ENCODE measurements around the gene PROSER3. TPM values are rescaled to one million over a fixed set of nuclear protein-coding genes. Genes with fewer than 3 reads are reported as not detected.
A peak's percentile ranks its signal among the peaks of the same experiment; 100 is the strongest.

Gene PROSER3
- total and polyA plus RNA-seq, 4 donors, result 10.0 to 32.2 (median 12.1) TPM

DNA sequence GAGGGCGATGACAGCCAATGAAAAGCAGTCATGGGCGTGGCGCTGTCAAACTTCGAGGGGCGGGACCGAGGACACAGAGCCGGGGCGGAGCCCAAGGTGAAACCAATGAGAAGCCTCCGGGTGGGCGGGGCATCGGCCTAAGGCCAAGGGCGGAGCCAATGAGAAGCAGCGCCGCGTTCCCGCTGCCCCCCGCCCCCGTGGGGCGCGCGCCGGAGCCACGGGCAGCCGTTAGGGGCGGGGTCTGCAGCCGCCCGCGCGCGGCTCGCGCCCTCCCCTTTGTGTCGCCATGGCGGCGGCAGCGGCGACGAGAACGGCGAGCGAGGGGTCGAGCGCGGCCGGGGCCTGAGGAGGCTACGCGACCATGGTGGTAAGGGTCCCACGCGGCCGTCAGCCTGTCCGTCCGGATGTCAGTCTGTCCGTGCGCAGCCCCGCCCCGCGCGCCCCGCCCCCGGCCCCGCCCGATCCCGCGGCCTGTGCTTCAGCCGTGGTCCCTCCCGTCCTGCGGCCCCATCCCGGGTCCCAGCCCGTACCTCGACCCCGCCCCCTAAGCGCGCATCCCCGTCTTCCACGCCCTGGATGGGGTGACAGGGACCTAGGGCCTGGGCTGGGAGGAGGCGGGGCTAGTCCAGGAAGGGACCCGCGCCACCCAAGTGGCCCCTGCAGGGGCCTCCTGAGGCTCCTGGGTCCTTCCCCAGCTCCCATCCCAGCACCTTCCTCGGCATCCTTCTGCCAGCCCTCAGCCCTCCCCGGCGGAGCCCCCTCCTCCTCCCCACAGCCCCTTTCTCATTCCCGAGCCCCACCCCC lies 17.5 kb downstream of the PROSER3 start, which contains the start of gene ARHGAP33:
Gene ARHGAP33, plus strand, starts transcription at position 267 of the 804 bp plus-strand sequence. Its CDS starts 95 bp downstream, at position 362.
- H3K27me3 ChIP-seq (ENCODE audit: control insufficient read depth in 3 of 3, insufficient read depth in 3 of 3, low read length in 2 of 3), result no peaks in the 10 kb centered on the region
- H3K36me3 ChIP-seq (ENCODE audit: control insufficient read depth in 4 of 4, insufficient read depth in 4 of 4, low read length in 4 of 4), result peaks cover 0 to 12% (median 5%) of the 10 kb centered on the region in 4 donors
- peak; percentile 99 for ATAC-seq (ENCODE audit: insufficient read depth, low FRiP score)
- peak; percentile 99 for DNase-seq
- TF ChIP-seq, protein P1, sequence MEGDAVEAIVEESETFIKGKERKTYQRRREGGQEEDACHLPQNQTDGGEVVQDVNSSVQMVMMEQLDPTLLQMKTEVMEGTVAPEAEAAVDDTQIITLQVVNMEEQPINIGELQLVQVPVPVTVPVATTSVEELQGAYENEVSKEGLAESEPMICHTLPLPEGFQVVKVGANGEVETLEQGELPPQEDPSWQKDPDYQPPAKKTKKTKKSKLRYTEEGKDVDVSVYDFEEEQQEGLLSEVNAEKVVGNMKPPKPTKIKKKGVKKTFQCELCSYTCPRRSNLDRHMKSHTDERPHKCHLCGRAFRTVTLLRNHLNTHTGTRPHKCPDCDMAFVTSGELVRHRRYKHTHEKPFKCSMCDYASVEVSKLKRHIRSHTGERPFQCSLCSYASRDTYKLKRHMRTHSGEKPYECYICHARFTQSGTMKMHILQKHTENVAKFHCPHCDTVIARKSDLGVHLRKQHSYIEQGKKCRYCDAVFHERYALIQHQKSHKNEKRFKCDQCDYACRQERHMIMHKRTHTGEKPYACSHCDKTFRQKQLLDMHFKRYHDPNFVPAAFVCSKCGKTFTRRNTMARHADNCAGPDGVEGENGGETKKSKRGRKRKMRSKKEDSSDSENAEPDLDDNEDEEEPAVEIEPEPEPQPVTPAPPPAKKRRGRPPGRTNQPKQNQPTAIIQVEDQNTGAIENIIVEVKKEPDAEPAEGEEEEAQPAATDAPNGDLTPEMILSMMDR (IDR thresholded peaks at IDR 0.05; ENCODE audit: control extremely low read depth, extremely low read depth), result no peak
- H3K9ac ChIP-seq (ENCODE audit: insufficient read depth in 1 of 2, low read length in 2 of 2), result peak within 1 kb of the TSS in 1 of 2 donors; percentile 61
- H3K4me1 ChIP-seq (ENCODE audit: control insufficient read depth in 5 of 5, insufficient read depth in 5 of 5, low read length in 5 of 5), result peaks cover 0 to 20% (median 6%) of the 10 kb centered on the region in 5 donors
- no peak within 1 kb of the TSS for H3K27ac ChIP-seq (ENCODE audit: low read depth in 1 of 2, low read length in 1 of 2)
- H3K9me3 ChIP-seq (ENCODE audit: control insufficient read depth in 4 of 4, insufficient read depth in 3 of 4, low read length in 3 of 4), result no peaks in the 10 kb centered on the region
- peak within 1 kb of the TSS; percentile 61 for H3K4me3 ChIP-seq
- 0 to 1% methylated on average over 44 to 82 of the region's 82 CpGs for WGBS, 2 donors

DNA sequence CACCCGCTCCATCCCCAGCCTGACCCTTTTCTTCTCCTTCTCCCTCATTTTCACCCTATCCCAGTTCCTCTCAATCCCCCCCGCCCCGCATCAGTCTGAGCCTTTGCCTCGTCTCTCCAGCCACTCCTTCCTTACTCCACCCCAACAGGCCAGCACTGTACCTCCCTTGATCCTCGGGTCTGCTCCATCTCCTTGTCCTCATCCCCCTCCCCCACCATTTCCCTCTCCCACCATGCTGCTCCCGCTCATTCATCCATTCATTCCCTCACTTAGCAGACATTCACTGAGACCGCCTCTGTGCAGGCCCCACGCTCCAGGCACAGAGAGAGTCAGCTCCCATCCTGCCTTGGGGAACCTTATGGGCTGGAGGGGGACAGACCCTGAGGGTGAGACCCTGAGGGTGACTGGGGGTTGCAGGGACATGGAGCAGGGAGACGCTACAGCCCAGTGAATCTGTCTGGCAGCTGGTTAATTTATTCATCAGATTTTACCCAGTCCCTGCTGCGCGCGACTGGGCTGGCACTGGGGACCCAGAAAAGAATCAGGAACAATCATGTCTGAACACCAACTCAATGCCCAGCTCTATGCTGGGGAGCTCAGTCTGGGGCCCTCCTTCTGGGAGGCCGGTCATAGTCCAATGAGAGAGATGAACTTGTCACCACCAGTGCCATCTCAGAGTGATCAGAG lies 18.3 kb downstream of the PROSER3 start:
- no peaks in the 10 kb centered on the region for H3K27me3 ChIP-seq (ENCODE audit: control insufficient read depth in 3 of 3, insufficient read depth in 3 of 3, low read length in 2 of 3)
- peaks cover 0 to 15% (median 9%) of the 10 kb centered on the region in 4 donors for H3K36me3 ChIP-seq (ENCODE audit: control insufficient read depth in 4 of 4, insufficient read depth in 4 of 4, low read length in 4 of 4)
- DNase-seq (peak in 1 of 3 donors; percentile 10), ATAC-seq (ENCODE audit: insufficient read depth, low FRiP score) (no peak)
- H3K27ac ChIP-seq (ENCODE audit: low read depth in 1 of 2, low read length in 1 of 2), result peak overlapping the region in 1 of 2 donors; percentile 18
- no peak overlapping the region for H3K4me3 ChIP-seq
- TF ChIP-seq, protein P1 (IDR thresholded peaks at IDR 0.05; ENCODE audit: control extremely low read depth, extremely low read depth), result no peak
- peak overlapping the region in 1 of 2 donors; percentile 61 for H3K9ac ChIP-seq (ENCODE audit: insufficient read depth in 1 of 2, low read length in 2 of 2)
- no peaks in the 10 kb centered on the region for H3K9me3 ChIP-seq (ENCODE audit: control insufficient read depth in 4 of 4, insufficient read depth in 3 of 4, low read length in 3 of 4)
- H3K4me1 ChIP-seq (ENCODE audit: control insufficient read depth in 5 of 5, insufficient read depth in 5 of 5, low read length in 5 of 5), result peaks cover 0 to 20% (median 6%) of the 10 kb centered on the region in 5 donors
- 61% methylated on average over 13 of the region's 13 CpGs for WGBS, 2 donors

DNA sequence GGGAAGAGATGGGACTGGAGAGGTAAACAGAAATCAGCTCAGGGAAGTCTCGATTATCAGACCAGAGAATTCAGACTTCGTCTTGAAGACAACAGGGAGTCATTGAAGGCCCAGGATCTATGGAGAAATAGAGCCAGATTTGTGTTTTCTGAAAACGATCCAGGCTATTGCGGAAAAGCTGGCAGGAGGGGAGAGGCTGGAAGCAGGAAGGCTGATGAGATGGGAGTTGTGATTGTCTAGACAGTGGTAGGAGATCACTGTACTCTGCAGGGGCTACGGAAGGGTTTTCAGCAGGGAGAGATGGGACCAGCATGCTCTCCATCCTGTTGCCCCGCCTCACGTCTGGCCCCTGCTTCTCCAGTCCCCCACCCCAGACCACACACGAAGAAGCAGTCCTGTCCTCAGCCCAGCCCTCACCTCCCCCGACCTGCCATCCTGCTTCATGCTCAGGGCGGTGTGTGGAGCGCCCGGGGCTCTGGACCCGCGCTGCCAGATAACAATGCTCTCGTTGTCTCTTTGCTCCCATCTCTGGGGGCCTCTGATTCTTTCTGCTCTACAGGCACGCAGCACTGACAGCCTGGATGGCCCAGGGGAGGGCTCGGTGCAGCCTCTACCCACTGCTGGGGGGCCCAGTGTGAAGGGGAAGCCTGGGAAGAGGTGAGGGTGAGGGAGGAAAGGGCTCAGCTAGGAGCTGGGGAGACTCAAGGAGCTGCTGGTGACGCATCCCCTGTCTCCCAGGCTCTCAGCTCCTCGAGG lies 19.3 kb downstream of the PROSER3 start:
- TF ChIP-seq, protein P1 (IDR thresholded peaks at IDR 0.05; ENCODE audit: control extremely low read depth, extremely low read depth), result no peak
- Histone ChIP-seq H3K36me3 (ENCODE audit: control insufficient read depth in 4 of 4, insufficient read depth in 4 of 4, low read length in 4 of 4) (peaks cover 0 to 24% (median 16%) of the 10 kb centered on the region in 4 donors), H3K4me3 (no peak overlapping the region), H3K9me3 (ENCODE audit: control insufficient read depth in 4 of 4, insufficient read depth in 3 of 4, low read length in 3 of 4) (no peaks in the 10 kb centered on the region), H3K9ac (ENCODE audit: insufficient read depth in 1 of 2, low read length in 2 of 2) (peak overlapping the region in 1 of 2 donors; percentile 61), H3K4me1 (ENCODE audit: control insufficient read depth in 5 of 5, insufficient read depth in 5 of 5, low read length in 5 of 5) (peaks cover 0 to 20% (median 6%) of the 10 kb centered on the region in 5 donors), H3K27ac (ENCODE audit: low read depth in 1 of 2, low read length in 1 of 2) (no peak overlapping the region), H3K27me3 (ENCODE audit: control insufficient read depth in 3 of 3, insufficient read depth in 3 of 3, low read length in 2 of 3) (no peaks in the 10 kb centered on the region)
- ATAC-seq (ENCODE audit: insufficient read depth, low FRiP score) (no peak), DNase-seq (peak in 2 of 3 donors; percentile 17 to 51)
- 75 to 83% methylated on average over 18 to 19 of the region's 19 CpGs for WGBS, 2 donors
